A549 (cell line): ENCODE results near the gene RNF121. TPM values are rescaled to one million over a fixed set of nuclear protein-coding genes. Genes with fewer than 3 reads are reported as not detected.

ENCODE experiments used
- ATAC-seq, 2 experiments: fragments of 200-7000 bp in 1 of 2; fragments of >200 bp in 1 of 2; cut with Nextera tagmentation in 1 of 2; cut with Tn5 transposase in 1 of 2; 3 replicates each; pipeline versions ENCODE4 v1.8.0 to v1.9.1; 2018 to 2020; ENCODE audit warnings: mild to moderate bottlenecking in 1 of 2, moderate library complexity in 1 of 2
- CTCF ChIA-PET: fragments of 300-600 bp; sonication (Branson Sonifier 250); formaldehyde crosslinking; extraction: SDS; loops from one replicate; lab custom pipeline; 2021; ENCODE audit warnings: antibody characterized with exemption, inconsistent platforms; lab: Yijun Ruan, JAX
- POLR2A ChIA-PET: fragments of 350-600 bp; formaldehyde crosslinking; extraction: SDS; loops from one replicate; lab custom pipeline; 2021; ENCODE audit warnings: antibody characterized with exemption, inconsistent platforms; lab: Yijun Ruan, JAX
- DNase-seq, 2 experiments: peaks; one replicate each; pipeline versions ENCODE4 v3.0.0 to v3.0.0-alpha.2; 2011 to 2016; ENCODE audit warnings: low read depth in 1 of 2, low spot score in 1 of 2
- FAIRE-seq: peaks from 2 replicates; lab custom pipeline; 2011; peaks lifted over from hg19 to GRCh38; lab: Jason Lieb, UNC
- H3K27ac ChIP-seq, 2 experiments: fragments of >200 bp; sonication (Bioruptor Twin); formaldehyde crosslinking; 3 replicates each; pipeline ENCODE4 v1.5.1; 2016 to 2017
- H3K4me1 ChIP-seq: fragments of >200 bp; sonication (Bioruptor Twin); formaldehyde crosslinking; 3 replicates; pipeline ENCODE4 v1.6.1; 2016
- H3K4me2 ChIP-seq: fragments of >200 bp; sonication (Bioruptor Twin); formaldehyde crosslinking; 3 replicates; pipeline ENCODE4 v1.6.1; 2016
- H3K4me3 ChIP-seq: fragments of >200 bp; sonication (Bioruptor Twin); formaldehyde crosslinking; 3 replicates; pipeline ENCODE4 v1.5.1; 2016
- H3K9me3 ChIP-seq: fragments of >200 bp; sonication (Bioruptor Twin); formaldehyde crosslinking; 3 replicates; pipeline ENCODE4 v1.6.1; 2016
- BCL3 ChIP-seq: fragments of >200 bp; sonication (Bioruptor Twin); formaldehyde crosslinking; IDR thresholded peaks from 3 replicates; pipeline ENCODE4 v1.6.1; 2016
- CBX8 ChIP-seq: fragments of 200-600 bp; sonication (generic); IDR thresholded peaks from 2 replicates; pipeline ENCODE4 v1.6.1; 2016
- CHD2 ChIP-seq: fragments of 150-350 bp; IDR thresholded peaks from 2 replicates; pipeline ENCODE4 v1.6.1; 2014; ENCODE audit warnings: low read length; ENCODE audit not compliant: partially characterized antibody
- CHD4 ChIP-seq: fragments of 200-600 bp; sonication (generic); IDR thresholded peaks from 2 replicates; pipeline ENCODE4 v1.6.1; 2016; ENCODE audit warnings: antibody characterized with exemption, mild to moderate bottlenecking, borderline replicate concordance
- CTCF ChIP-seq: fragments of >200 bp; sonication (Bioruptor Twin); formaldehyde crosslinking; IDR thresholded peaks from 3 replicates; pipeline ENCODE4 v1.5.1; 2016
- E2F6 ChIP-seq: IDR thresholded peaks from 2 replicates; pipeline ENCODE4 v1.6.1; 2012; ENCODE audit warnings: low read depth, borderline replicate concordance
- EHMT2 ChIP-seq: fragments of 200-600 bp; sonication (generic); IDR thresholded peaks from 2 replicates; pipeline ENCODE4 v1.6.1; 2016; ENCODE audit warnings: antibody characterized with exemption, low read depth, mild to moderate bottlenecking, moderate library complexity
- ESRRA ChIP-seq: fragments of 150-350 bp; IDR thresholded peaks from 2 replicates; pipeline ENCODE4 v1.6.1; 2014; ENCODE audit warnings: mild to moderate bottlenecking, low read length, borderline replicate concordance
- FOSB ChIP-seq: fragments of 250-450 bp; sonication (Bioruptor Pico); IDR thresholded peaks from 2 replicates; pipeline ENCODE4 v1.5.0; 2020; ENCODE audit warnings: mild to moderate bottlenecking, moderate library complexity
- FOXS1 ChIP-seq: fragments of 250-450 bp; sonication (Bioruptor Pico); IDR thresholded peaks from 2 replicates; pipeline ENCODE4 v1.5.0; 2020; ENCODE audit warnings: mild to moderate bottlenecking, moderate library complexity
- MAX ChIP-seq: IDR thresholded peaks from 2 replicates; pipeline ENCODE4 v1.6.1; 2012
- MAZ ChIP-seq: fragments of 150-350 bp; IDR thresholded peaks from 2 replicates; pipeline ENCODE4 v1.6.1; 2014; ENCODE audit warnings: antibody characterized with exemption, low read depth, low read length, borderline replicate concordance
- MYC ChIP-seq: IDR thresholded peaks from 2 replicates; pipeline ENCODE4 v1.6.1; 2012; ENCODE audit warnings: mild to moderate bottlenecking, inconsistent platforms, low read length, improper control_type of control experiment, borderline replicate concordance
- POLR2A ChIP-seq: IDR thresholded peaks from 2 replicates; pipeline ENCODE4 v1.6.1; 2012; ENCODE audit warnings: mild to moderate bottlenecking, low read length
- POLR2AphosphoS2 ChIP-seq: conservative IDR thresholded peaks from 2 replicates; pipeline ENCODE4 v1.6.1; 2012; ENCODE audit warnings: low read length, improper control_type of control experiment, inconsistent platforms
- RAD21 ChIP-seq, 2 experiments: fragments of >200 bp in 1 of 2; sonication (Bioruptor Twin) in 1 of 2; formaldehyde crosslinking in 1 of 2; IDR thresholded peaks in 1 of 2; conservative IDR thresholded peaks in 1 of 2; 2 replicates in 1 of 2; 3 replicates in 1 of 2; pipeline ENCODE4 v1.6.1; 2012 to 2018; ENCODE audit warnings: inconsistent platforms in 1 of 2
- REST ChIP-seq: fragments of 200-600 bp; sonication (generic); IDR thresholded peaks from 2 replicates; pipeline ENCODE4 v1.6.1; 2016; ENCODE audit warnings: antibody characterized with exemption, mild to moderate bottlenecking, moderate library complexity
- SMC3 ChIP-seq: fragments of >200 bp; sonication (Bioruptor Twin); formaldehyde crosslinking; IDR thresholded peaks from 3 replicates; pipeline ENCODE4 v1.6.1; 2018; ENCODE audit warnings: inconsistent platforms
- USF2 ChIP-seq: fragments of 450-650 bp; IDR thresholded peaks from 2 replicates; pipeline ENCODE4 v1.6.1; 2014; ENCODE audit warnings: antibody characterized with exemption
- ZNF302 ChIP-seq: fragments of 250-450 bp; sonication (Bioruptor Pico); IDR thresholded peaks from 2 replicates; pipeline ENCODE4 v1.9.0; 2021; ENCODE audit warnings: inconsistent platforms, mild to moderate bottlenecking, moderate library complexity
- ZSCAN20 ChIP-seq: fragments of 250-450 bp; sonication (Bioruptor Pico); IDR thresholded peaks from 2 replicates; pipeline ENCODE4 v1.8.0; 2022; ENCODE audit warnings: mild to moderate bottlenecking, moderate library complexity
- WGBS: methylation state at CpG from one replicate; pipeline ENCODE4 v1.1.6; 2017; ENCODE audit errors: missing lambda C conversion rate; 5-methylcytosine and 5-hydroxymethylcytosine counted together
- polyA plus RNA-seq, 4 experiments: library from polyadenylated mRNA; depleted of rRNA in 3 of 4; stranded (reverse); fragments of >200 nt; fragmentation: RNase III in 1 of 4; extraction: RNeasy Plus Mini Kit Qiagen cat#74134 plus additional on column Dnase treatment in 1 of 4; gene quantifications; 2 replicates in 3 of 4; 3 replicates in 1 of 4; pipeline ENCODE4 v1.2.3, GENCODE V29; 2011 to 2017

Gene RNF121
- polyA plus RNA-seq, 2 of the 4 experiments (the other 2 are of a cell fraction) = 79.0 to 102 TPM

- peak overlapping the region; percentile 90 for H3K4me3 ChIP-seq
- ChIA-PET POLR2A (interaction anchor here (1.0 kb wide), 1 partner anchor 14 kb away, joined by 5 read pairs; no protein-coding TSS in a partner anchor), CTCF (interaction anchor here (1.0 to 4.0 kb wide), 5 partner anchors 10 to 52 kb away, joined by 3 to 32 read pairs (median 5); no protein-coding TSS in a partner anchor)
- H3K4me2 ChIP-seq = peak overlapping the region; percentile 94
- peak overlapping the region; percentile 91 to 95; a peak in 4 of 6 replicates for H3K27ac ChIP-seq
- no peak for DNase-seq
- peaks cover 66% of the 10 kb centered on the region for H3K4me1 ChIP-seq
- 75% methylated on average over 11 of the region's 11 CpGs for WGBS
- no peak for FAIRE-seq
- no peaks in the 10 kb centered on the region for H3K9me3 ChIP-seq
- ATAC-seq = no peak
- TF ChIP-seq ESRRA (no peak), CTCF (no peak), CBX8 (no peak), CHD4 (no peak)
These were observed 1.9 kb downstream of the RNF121 start for GRCh38 chr11:71930556-71931244.

GRCh38 chr11:71931245-71931602 lies 2.4 kb downstream of the RNF121 start:
- ChIA-PET CTCF (interaction anchor here (1.0 to 4.0 kb wide), 6 partner anchors 11 to 52 kb away, joined by 3 to 32 read pairs (median 4); no protein-coding TSS in a partner anchor), POLR2A (interaction anchor here (1.0 kb wide), 1 partner anchor 13 kb away, joined by 5 read pairs; no protein-coding TSS in a partner anchor)
- peak overlapping the region; percentile 94 for H3K4me2 ChIP-seq
- ATAC-seq = no peak
- WGBS = 43% methylated on average over 2 of the region's 2 CpGs
- no peaks in the 10 kb centered on the region for H3K9me3 ChIP-seq
- peak overlapping the region in 1 of 2 experiments; percentile 7; a peak in 1 of 6 replicates for H3K27ac ChIP-seq
- no peak for TF ChIP-seq CTCF
- no peak for TF ChIP-seq MAZ
- no peak for TF ChIP-seq BCL3
- no peak for TF ChIP-seq SMC3
- no peak for TF ChIP-seq EHMT2
- no peak for TF ChIP-seq POLR2A
- TF ChIP-seq ESRRA = no peak
- TF ChIP-seq ZSCAN20 (CRISPR knock-in tag) = no peak
- no peak for TF ChIP-seq POLR2AphosphoS2
- TF ChIP-seq USF2 = no peak
- no peak for TF ChIP-seq FOSB (CRISPR knock-in tag)
- no peak for TF ChIP-seq FOXS1 (CRISPR knock-in tag)
- no peak for TF ChIP-seq MYC
- no peak for TF ChIP-seq MAX
- TF ChIP-seq RAD21 (conservative IDR thresholded peaks at IDR 0.05 in 1 of 2, IDR thresholded peaks at IDR 0.05 in 1 of 2) = no peak
- no peak for TF ChIP-seq E2F6
- TF ChIP-seq ZNF302 (CRISPR knock-in tag) = no peak
- TF ChIP-seq REST = no peak
- no peak for TF ChIP-seq CHD2
- H3K4me3 ChIP-seq = no peak overlapping the region
- no peak for FAIRE-seq
- peaks cover 71% of the 10 kb centered on the region for H3K4me1 ChIP-seq
- DNase-seq = no peak
